Endothelial cell of umbilical vein (primary cell): ENCODE measurements around the gene STARD9.

ENCODE experiments used
- CTCF ChIP-seq, 2 donors: IDR thresholded peaks; 1 replicate in 1 of 2; 2 replicates in 1 of 2; pipeline ENCODE4 v1.5.1; 2011; ENCODE audit warnings: low read length in 2 of 2, mild to moderate bottlenecking in 2 of 2, moderate library complexity in 2 of 2, control low read depth in 1 of 2, inconsistent platforms in 1 of 2, low read depth in 1 of 2; ENCODE audit not compliant: insufficient read depth in 1 of 2; ENCODE audit errors: extremely low read depth in 1 of 2
- EZH2 ChIP-seq: IDR thresholded peaks from 2 replicates; pipeline ENCODE4 v1.6.1; 2012; ENCODE audit warnings: borderline replicate concordance, low read depth, mild to moderate bottlenecking, moderate library complexity, low read length, inconsistent platforms; ENCODE audit not compliant: severe bottlenecking
- FOS ChIP-seq: IDR thresholded peaks from 2 replicates; pipeline ENCODE4 v1.6.1; 2011; ENCODE audit warnings: mild to moderate bottlenecking, low read length, moderate library complexity, borderline replicate concordance; ENCODE audit not compliant: insufficient read depth
- GATA2 ChIP-seq: IDR thresholded peaks from 2 replicates; pipeline ENCODE4 v1.7.0; 2011; ENCODE audit warnings: low read depth, mild to moderate bottlenecking, moderate library complexity, mixed read lengths, low read length; ENCODE audit not compliant: insufficient read length, insufficient read depth
- JUN ChIP-seq: IDR thresholded peaks from 2 replicates; pipeline ENCODE4 v1.6.1; 2011; ENCODE audit warnings: borderline replicate concordance, low read depth; ENCODE audit not compliant: insufficient read length, insufficient read depth
- MAX ChIP-seq: IDR thresholded peaks from 2 replicates; pipeline ENCODE4 v1.6.1; 2011; ENCODE audit not compliant: insufficient read depth, insufficient read length
- POLR2A ChIP-seq: IDR thresholded peaks from 2 replicates; pipeline ENCODE4 v1.6.1; 2012; ENCODE audit warnings: low read depth, mild to moderate bottlenecking, control low read depth, low read length
- POLR2AphosphoS5 ChIP-seq: IDR thresholded peaks from 2 replicates; pipeline ENCODE4 v1.6.1; 2012; ENCODE audit warnings: low read depth, mild to moderate bottlenecking, control low read depth, low read length, moderate library complexity; ENCODE audit not compliant: insufficient read depth

- TF ChIP-seq CTCF (IDR thresholded peaks at IDR 0.05; ENCODE audit: extremely low read depth in 1 of 2, insufficient read depth in 1 of 2, low read depth in 1 of 2, low read length in 2 of 2) (no peak), POLR2A (no peak), POLR2AphosphoS5 (no peak), JUN (no peak), EZH2 (no peak), MAX (no peak), GATA2 (no peak), FOS (no peak)
These were observed 129.9 kb downstream of the STARD9 start for GRCh38 chr15:42705336-42705735.
